DND-41 (cell line): ENCODE data around the gene FPR3.

Experiments used
- ATAC-seq: fragments of 200-7000 bp; cut with Tn5 transposase; 3 replicates; pipeline ENCODE4 v1.9.1; 2021; ENCODE audit warnings: low read depth; ENCODE audit not compliant: insufficient read depth
- DNase-seq: peaks from one replicate; pipeline ENCODE4 v3.0.0-alpha.2; 2020
- H2AFZ ChIP-seq: 2 replicates; pipeline ENCODE4 v1.6.0; 2012; ENCODE audit warnings: low read depth, low read length
- H3K27ac ChIP-seq: 2 replicates; pipeline ENCODE4 v1.5.1; 2012; ENCODE audit warnings: low read length, inconsistent platforms
- H3K27me3 ChIP-seq: fragments of 200-600 bp; sonication (generic); 2 replicates; pipeline ENCODE4 v1.6.0; 2012; ENCODE audit warnings: low read length, mild to moderate bottlenecking, inconsistent platforms; ENCODE audit not compliant: insufficient read depth, poor library complexity
- H3K36me3 ChIP-seq: 2 replicates; pipeline ENCODE4 v1.5.1; 2012; ENCODE audit warnings: low read length, inconsistent platforms; ENCODE audit not compliant: insufficient read depth
- H3K4me1 ChIP-seq: 2 replicates; pipeline ENCODE4 v1.5.1; 2012; ENCODE audit warnings: mild to moderate bottlenecking, low read length; ENCODE audit not compliant: insufficient read depth
- H3K4me2 ChIP-seq: 2 replicates; pipeline ENCODE4 v1.6.0; 2012; ENCODE audit warnings: mild to moderate bottlenecking, moderate library complexity, low read length, inconsistent platforms; ENCODE audit not compliant: insufficient read depth
- H3K4me3 ChIP-seq, 2 experiments: fragments of 200-600 bp in 1 of 2; shearing (Covaris generic) in 1 of 2; 2 replicates each; pipeline ENCODE4 v1.5.1; 2012 to 2016; ENCODE audit warnings: inconsistent platforms in 2 of 2, low read length in 2 of 2, mild to moderate bottlenecking in 2 of 2, low read depth in 1 of 2, moderate library complexity in 1 of 2
- H3K79me2 ChIP-seq: 2 replicates; pipeline ENCODE4 v1.6.0; 2012; ENCODE audit warnings: low read length, inconsistent platforms; ENCODE audit not compliant: insufficient read depth
- H3K9ac ChIP-seq: 2 replicates; pipeline ENCODE4 v1.6.0; 2012; ENCODE audit warnings: low read depth, mild to moderate bottlenecking, inconsistent platforms, low read length, moderate library complexity
- H3K9me3 ChIP-seq: 2 replicates; pipeline ENCODE4 v1.5.1; 2012; ENCODE audit warnings: low read length, moderate library complexity, mild to moderate bottlenecking, inconsistent platforms; ENCODE audit not compliant: insufficient read depth, severe bottlenecking
- H4K20me1 ChIP-seq: 2 replicates; pipeline ENCODE4 v1.6.0; 2012; ENCODE audit warnings: low read length; ENCODE audit not compliant: insufficient read depth
- EZH2 ChIP-seq: IDR thresholded peaks from 3 replicates; pipeline ENCODE4 v1.6.1; 2012; ENCODE audit warnings: borderline replicate concordance, low read depth, mild to moderate bottlenecking, moderate library complexity, low read length, inconsistent platforms; ENCODE audit not compliant: severe bottlenecking
- TF ChIP-seq, protein P1 (sequence below): IDR thresholded peaks from 2 replicates; pipeline ENCODE4 v1.5.1; 2012; ENCODE audit warnings: borderline replicate concordance, low read length, moderate library complexity, mild to moderate bottlenecking; ENCODE audit not compliant: poor library complexity, severe bottlenecking; ENCODE audit errors: extremely low read depth

The FPR3 gene

DNA sequence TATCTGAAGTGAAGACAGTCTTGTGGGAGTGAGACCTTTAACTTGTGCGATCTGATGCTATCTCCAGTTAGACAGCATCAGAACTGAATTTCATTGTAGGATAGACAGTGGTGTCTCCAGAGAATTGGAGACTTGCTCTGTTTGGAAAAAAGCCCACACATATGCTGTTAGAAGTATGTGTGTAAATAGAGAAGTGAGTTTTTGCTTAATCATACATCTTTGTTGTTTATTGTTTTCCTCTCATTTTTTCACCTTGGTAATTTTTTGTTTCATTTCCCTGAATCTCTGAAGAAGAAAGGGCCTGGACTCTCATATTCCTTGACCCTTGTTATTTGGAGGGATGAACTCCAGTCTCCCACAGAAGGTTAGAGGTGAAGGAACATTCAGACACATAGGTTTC, 21.8 kb downstream of the FPR3 start:
- Histone ChIP-seq H3K4me1 (no peaks in the 10 kb centered on the region), H4K20me1 (no peaks in the 10 kb centered on the region), H3K4me2 (no peak overlapping the region), H3K9me3 (no peaks in the 10 kb centered on the region), H2AFZ (no peak overlapping the region), H3K27me3 (no peaks in the 10 kb centered on the region), H3K27ac (no peak overlapping the region), H3K4me3 (no peak overlapping the region), H3K79me2 (no peaks in the 10 kb centered on the region), H3K9ac (no peak overlapping the region), H3K36me3 (no peaks in the 10 kb centered on the region)
- ATAC-seq (no peak), DNase-seq (no peak)
- TF ChIP-seq EZH2 = no peak
- TF ChIP-seq, protein P1, sequence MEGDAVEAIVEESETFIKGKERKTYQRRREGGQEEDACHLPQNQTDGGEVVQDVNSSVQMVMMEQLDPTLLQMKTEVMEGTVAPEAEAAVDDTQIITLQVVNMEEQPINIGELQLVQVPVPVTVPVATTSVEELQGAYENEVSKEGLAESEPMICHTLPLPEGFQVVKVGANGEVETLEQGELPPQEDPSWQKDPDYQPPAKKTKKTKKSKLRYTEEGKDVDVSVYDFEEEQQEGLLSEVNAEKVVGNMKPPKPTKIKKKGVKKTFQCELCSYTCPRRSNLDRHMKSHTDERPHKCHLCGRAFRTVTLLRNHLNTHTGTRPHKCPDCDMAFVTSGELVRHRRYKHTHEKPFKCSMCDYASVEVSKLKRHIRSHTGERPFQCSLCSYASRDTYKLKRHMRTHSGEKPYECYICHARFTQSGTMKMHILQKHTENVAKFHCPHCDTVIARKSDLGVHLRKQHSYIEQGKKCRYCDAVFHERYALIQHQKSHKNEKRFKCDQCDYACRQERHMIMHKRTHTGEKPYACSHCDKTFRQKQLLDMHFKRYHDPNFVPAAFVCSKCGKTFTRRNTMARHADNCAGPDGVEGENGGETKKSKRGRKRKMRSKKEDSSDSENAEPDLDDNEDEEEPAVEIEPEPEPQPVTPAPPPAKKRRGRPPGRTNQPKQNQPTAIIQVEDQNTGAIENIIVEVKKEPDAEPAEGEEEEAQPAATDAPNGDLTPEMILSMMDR = no peak

DNA sequence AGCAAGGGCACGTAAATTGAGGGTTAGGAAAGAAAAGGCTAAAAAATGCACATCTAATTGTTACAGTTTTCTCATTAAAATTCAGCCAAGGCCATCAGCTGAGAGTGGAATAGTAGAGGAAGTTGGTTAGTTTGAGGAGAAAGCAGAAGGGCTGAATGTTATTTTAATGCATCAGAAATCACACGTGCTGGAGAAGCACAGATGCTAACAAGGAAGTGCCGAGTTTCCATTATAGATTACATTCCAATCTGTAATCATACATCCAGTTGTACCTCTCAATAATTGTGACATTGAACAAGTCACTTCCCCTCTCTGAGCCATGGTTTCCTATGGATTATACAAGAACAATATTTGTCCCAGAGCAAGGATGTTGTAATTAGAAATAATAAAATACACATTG, 25.1 kb downstream of the FPR3 start:
- H3K9ac ChIP-seq = no peak overlapping the region
- no peaks in the 10 kb centered on the region for H3K79me2 ChIP-seq
- DNase-seq = no peak
- H3K4me2 ChIP-seq = no peak overlapping the region
- H3K9me3 ChIP-seq = no peaks in the 10 kb centered on the region
- ATAC-seq = no peak
- no peaks in the 10 kb centered on the region for H3K36me3 ChIP-seq
- H2AFZ ChIP-seq = no peak overlapping the region
- H4K20me1 ChIP-seq = no peaks in the 10 kb centered on the region
- TF ChIP-seq, protein P1 = no peak
- TF ChIP-seq EZH2 = no peak
- no peaks in the 10 kb centered on the region for H3K27me3 ChIP-seq
- H3K4me3 ChIP-seq = no peak overlapping the region
- H3K27ac ChIP-seq = no peak overlapping the region
- H3K4me1 ChIP-seq = no peaks in the 10 kb centered on the region

DNA sequence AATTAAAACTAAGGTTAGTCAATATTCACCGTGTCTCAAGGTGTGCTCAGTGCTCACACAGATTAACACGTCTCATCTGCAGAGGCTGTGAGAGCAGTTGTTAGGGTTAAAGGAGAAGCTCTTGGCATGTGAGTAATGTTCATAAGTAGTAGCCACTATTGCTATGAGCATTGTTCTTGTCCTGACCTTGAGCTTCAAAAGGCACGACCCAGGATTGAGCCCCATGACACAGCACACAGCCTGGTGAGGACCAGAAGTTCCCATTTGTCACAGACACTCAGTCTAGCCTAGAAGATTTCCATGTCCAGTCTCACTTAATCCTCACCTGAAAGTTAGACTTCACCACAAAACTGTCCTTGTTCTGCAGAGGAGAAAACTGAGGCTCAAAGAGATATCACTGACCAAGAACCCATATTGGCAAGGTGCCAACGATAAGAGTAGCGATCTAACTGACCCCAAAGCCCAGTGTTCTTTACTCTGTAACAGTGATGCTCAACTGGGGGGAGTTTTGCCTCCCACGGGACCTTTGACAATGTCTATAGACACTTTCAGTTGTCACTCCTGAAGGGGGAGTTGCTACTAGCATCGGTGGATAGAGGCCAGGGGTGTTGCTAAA, 26.0 kb downstream of the FPR3 start:
- H3K9ac ChIP-seq = no peak overlapping the region
- no peak overlapping the region for H3K4me2 ChIP-seq

More for the DNA sequence above, 26.0 kb downstream of the FPR3 start:
- Histone ChIP-seq H4K20me1 (no peaks in the 10 kb centered on the region), H2AFZ (no peak overlapping the region), H3K4me1 (no peaks in the 10 kb centered on the region), H3K27me3 (no peaks in the 10 kb centered on the region), H3K79me2 (no peaks in the 10 kb centered on the region), H3K27ac (no peak overlapping the region), H3K4me3 (no peak overlapping the region), H3K9me3 (no peaks in the 10 kb centered on the region), H3K36me3 (no peaks in the 10 kb centered on the region)
- TF ChIP-seq EZH2 = no peak
- TF ChIP-seq, protein P1 = no peak
- DNase-seq (no peak), ATAC-seq (no peak)
